Subcutaneous adipose tissue (tissue), 4 donors: ENCODE results near the gene VPS45. TPM values are rescaled to one million over a fixed set of nuclear protein-coding genes. Genes with fewer than 3 reads are reported as not detected.

Experiments
- total RNA-seq, 4 donors: library from RNA; depleted of rRNA; stranded (reverse); fragments of >200 nt; gene quantifications; one replicate each; pipeline ENCODE4 v1.1.0, GENCODE V29; 2016
- TF ChIP-seq, protein P1 (sequence below): fragments of 450-650 bp; IDR thresholded peaks from one replicate; pipeline ENCODE4 v1.5.1; 2016; ENCODE audit warnings: low read depth, mild to moderate bottlenecking, control low read depth, antibody characterized with exemption, moderate library complexity

VPS45 gene
- total RNA-seq, 4 donors from 2014 or later: 28.1 to 54.6 (median 38.4) TPM

DNA sequence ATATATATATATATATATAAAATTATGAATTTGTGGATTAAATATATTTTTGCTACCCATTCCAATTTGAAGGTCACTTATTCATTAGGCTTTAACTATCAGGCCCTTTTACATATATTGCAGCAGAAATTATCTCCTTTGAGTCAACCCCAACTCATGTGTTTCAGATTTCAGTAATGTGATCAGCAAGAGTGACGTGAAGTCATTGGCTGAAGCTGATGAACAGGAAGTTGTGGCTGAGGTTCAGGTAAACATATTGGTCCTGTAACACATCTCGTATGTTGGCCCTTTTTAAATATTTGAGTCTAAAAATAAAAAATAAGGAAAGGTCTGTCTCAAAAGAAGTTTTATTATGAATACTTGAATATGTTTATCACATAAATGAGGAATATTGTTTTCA is 8.5 kb downstream of the VPS45 start:
- TF ChIP-seq, protein P1, sequence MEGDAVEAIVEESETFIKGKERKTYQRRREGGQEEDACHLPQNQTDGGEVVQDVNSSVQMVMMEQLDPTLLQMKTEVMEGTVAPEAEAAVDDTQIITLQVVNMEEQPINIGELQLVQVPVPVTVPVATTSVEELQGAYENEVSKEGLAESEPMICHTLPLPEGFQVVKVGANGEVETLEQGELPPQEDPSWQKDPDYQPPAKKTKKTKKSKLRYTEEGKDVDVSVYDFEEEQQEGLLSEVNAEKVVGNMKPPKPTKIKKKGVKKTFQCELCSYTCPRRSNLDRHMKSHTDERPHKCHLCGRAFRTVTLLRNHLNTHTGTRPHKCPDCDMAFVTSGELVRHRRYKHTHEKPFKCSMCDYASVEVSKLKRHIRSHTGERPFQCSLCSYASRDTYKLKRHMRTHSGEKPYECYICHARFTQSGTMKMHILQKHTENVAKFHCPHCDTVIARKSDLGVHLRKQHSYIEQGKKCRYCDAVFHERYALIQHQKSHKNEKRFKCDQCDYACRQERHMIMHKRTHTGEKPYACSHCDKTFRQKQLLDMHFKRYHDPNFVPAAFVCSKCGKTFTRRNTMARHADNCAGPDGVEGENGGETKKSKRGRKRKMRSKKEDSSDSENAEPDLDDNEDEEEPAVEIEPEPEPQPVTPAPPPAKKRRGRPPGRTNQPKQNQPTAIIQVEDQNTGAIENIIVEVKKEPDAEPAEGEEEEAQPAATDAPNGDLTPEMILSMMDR: no peak

DNA sequence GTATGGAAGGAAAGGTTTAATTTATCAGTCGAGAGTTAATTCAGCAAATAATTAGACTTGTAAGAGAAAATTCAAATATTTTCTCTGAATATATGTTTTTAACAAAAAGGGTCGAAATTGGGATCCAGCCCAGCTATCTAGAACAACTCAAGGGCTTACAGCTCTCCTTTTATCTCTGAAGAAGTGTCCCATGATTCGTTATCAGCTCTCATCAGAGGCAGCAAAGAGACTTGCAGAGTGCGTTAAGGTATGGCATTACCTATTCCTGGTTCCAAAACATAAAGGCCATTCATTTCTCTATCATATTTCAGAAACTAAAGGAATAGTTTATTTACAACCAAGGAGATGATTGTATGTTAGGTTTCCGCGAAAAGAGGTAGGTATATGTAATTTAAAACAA is 9.4 kb downstream of the VPS45 start:
- TF ChIP-seq, protein P1: no peak

DNA sequence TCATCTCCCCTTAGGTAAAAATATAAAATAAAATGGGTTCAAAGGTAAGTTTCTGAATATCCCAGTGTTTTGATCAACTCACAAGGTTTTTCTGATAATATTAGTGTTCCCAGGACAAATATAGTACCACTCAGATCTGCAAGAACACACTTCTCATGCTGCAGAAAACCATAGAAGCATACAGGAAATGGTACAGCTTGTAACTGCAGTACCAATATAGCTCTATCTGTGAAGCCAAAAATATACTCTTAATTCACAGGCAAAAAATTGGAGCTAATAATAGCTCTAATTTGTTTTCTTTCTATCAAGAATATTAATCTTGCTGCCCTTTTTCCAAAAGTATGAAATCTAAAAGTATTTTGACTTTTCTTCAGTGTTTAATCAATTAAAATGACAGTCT is 13.2 kb downstream of the VPS45 start:
- TF ChIP-seq, protein P1: no peak

DNA sequence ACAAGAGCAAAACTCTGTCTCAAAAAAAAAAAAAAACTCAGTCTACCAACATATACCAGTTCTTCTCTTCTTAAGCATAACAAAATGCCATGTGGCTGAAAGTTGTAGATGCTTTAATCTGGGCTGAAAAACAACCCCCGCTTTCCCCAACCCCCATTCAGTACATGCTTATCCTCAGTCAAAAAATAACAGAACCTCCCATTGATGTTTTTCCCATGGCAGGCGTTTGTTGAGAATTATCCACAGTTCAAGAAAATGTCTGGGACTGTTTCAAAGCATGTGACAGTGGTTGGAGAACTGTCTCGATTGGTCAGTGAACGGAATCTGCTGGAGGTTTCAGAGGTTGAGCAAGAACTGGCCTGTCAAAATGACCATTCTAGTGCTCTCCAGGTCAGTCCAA is 14.9 kb downstream of the VPS45 start:
- TF ChIP-seq, protein P1: no peak

DNA sequence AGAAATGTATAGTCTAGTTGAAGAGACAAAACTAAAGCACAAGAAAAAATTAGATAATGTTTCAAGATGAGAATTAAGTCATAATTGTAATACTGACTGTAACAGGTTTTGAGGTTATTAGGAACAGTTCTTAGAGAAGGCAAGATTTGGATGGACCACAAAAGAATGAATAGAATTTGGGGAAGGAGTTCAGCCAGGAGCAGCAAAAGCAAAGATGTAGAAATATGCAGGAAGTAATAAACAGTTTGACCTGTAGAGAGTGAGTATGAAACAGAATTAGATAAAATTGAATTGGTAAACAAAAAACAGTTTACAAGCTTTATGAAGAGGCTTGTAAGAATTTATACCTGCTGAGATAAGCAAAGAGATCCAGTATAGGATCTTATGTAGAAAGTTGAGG is 16.3 kb downstream of the VPS45 start:
- TF ChIP-seq, protein P1: no peak

DNA sequence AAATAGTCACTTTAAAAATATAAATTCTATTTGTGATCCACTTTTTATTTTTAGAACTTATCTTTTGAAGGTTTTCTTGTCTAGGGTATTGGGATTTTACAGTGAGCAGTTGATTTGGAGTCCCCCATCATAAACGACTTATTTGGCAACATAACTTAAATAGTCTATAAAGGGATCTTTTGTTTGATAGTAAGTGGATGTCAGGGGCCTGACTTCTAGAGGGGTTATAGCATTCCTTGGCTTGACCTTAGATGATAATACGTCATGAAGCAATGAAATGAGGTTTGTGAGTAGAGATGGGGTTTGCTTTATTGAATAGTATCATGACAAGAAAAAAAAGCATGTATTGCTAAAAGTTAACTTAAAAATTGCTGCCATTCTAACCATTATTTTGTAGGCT is 17.8 kb downstream of the VPS45 start:
- TF ChIP-seq, protein P1: no peak

DNA sequence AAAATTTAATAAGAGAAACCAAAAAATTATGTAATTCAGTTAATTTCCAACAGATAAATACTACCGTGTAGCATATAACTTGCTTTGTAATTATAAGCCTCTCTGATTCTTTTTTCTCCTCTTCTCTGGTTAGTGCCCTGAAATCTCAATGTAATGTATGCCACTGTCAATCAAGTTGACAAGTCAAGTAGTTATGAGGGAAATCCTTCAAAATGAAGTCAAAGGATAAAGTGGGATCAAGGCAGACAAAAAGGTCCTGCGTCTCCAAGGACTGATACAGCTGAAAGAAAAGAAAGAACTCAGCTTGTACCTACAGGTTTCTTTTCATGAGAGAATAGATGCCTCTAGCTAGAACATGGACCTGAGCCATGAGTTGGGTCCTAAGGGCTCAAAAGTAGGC is 19.8 kb downstream of the VPS45 start:
- TF ChIP-seq, protein P1: no peak
